Measurements from ENCODE around the gene LMNA.
"Not testable (repeated sequence)": the region's sequence is repeated elsewhere in the genome, so short reads cannot be mapped to it uniquely, and the experiment has no call there.

The LMNA gene

GRCh38 chr1:156164125-156164831, 49.8 kb downstream of the LMNA start:
- DNase-seq = no peak

- DNase-seq = no peak
Measured at GRCh38 chr1:156165083-156165482, 50.6 kb downstream of the LMNA start.

- no peak for DNase-seq
Measured at GRCh38 chr1:156167536-156167935, 53.0 kb downstream of the LMNA start.

GRCh38 chr1:156172696-156173470, 58.4 kb downstream of the LMNA start:
- no peak for DNase-seq

GRCh38 chr1:156176610-156177210, 62.2 kb downstream of the LMNA start:
- DNase-seq = no peak

- DNase-seq = no peak
Measured at GRCh38 chr1:156177919-156178654, 63.6 kb downstream of the LMNA start.

GRCh38 chr1:156180471-156180870, 66.0 kb downstream of the LMNA start:
- DNase-seq = no peak

- not testable (repeated sequence) for DNase-seq
Measured at GRCh38 chr1:156181391-156181924, 66.9 kb downstream of the LMNA start.

GRCh38 chr1:156182010-156182779, 67.7 kb downstream of the LMNA start:
- DNase-seq = not testable (repeated sequence)

GRCh38 chr1:156186347-156187177, 72.1 kb downstream of the LMNA start:
- DNase-seq = not testable (repeated sequence)

All from NCI-H1694 treated with DMSO at 0.1 percent for 48 hours (cell line).